HEK293 (cell line): ENCODE data around the gene KIDINS220.

ENCODE experiments used
- CTCF ChIP-seq: fragments of 450-650 bp; formaldehyde crosslinking; IDR thresholded peaks from 2 replicates; pipeline ENCODE4 v1.5.1; 2016; ENCODE audit warnings: missing biosample characterization, missing genetic modification characterization
- ZNF747 ChIP-seq: fragments of 450-650 bp; formaldehyde crosslinking; IDR thresholded peaks from 2 replicates; pipeline ENCODE4 v1.5.1; 2016; ENCODE audit warnings: missing biosample characterization, missing genetic modification characterization

GRCh38 chr2:8885449-8886201 lies 48.2 kb upstream of the KIDINS220 start:
- TF ChIP-seq CTCF (tag by site-specific recombination) (no peak), ZNF747 (tag by site-specific recombination) (no peak)
